ENCODE results near the gene THOC5.

Gene THOC5

DNA sequence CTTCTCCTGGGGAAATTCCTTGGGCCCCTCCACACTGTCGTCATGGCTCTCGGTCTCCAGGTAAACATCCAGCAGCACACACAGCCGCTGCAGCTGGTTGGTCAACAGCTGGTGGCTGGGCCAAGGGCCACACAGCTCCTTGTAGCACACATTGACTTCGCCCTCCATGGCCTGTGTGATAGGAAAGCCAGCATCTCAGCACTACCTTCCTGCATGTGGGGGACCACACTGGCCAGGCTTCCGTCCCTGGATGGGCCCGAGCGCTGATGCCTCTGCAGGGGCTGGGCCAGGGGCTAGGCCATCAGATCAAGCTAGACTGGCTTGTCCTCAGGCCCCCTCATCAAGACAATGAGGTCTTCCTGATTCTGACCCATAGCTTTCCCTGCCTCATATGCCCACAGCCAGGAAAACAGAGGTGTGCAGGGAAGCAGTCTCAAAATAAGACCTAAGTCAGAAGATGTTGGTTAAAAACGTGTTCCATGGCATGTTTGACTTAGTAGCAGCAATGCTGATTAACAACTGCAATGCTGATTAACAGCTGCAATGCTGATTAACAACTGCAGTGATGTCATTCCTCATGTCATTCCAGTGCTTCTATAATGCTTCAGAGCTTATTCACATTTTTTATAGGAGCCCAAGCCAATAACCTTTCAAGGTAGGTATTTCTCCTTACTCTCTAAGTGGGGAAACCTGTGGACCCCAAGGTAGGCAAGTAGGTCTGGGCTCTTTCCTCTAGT is 42.3 kb downstream of the THOC5 start:
- Histone ChIP-seq H3K36me3 (ENCODE audit: control insufficient read depth, insufficient read depth, low read length) (no peaks in the 10 kb centered on the region), H3K27ac (no peak overlapping the region), H2AFZ (no peak overlapping the region), H3K4me2 (ENCODE audit: low read length) (no peak overlapping the region), H3K27me3 (ENCODE audit: control insufficient read depth, insufficient read depth, low read length) (no peaks in the 10 kb centered on the region), H3K9me3 (ENCODE audit: control insufficient read depth, low read length) (no peaks in the 10 kb centered on the region), H3K79me2 (no peaks in the 10 kb centered on the region), H3K9ac (no peak overlapping the region), H3K4me3 (ENCODE audit: low read depth, low read length) (no peak overlapping the region), H3K4me1 (no peaks in the 10 kb centered on the region)
- TF ChIP-seq, protein P1, sequence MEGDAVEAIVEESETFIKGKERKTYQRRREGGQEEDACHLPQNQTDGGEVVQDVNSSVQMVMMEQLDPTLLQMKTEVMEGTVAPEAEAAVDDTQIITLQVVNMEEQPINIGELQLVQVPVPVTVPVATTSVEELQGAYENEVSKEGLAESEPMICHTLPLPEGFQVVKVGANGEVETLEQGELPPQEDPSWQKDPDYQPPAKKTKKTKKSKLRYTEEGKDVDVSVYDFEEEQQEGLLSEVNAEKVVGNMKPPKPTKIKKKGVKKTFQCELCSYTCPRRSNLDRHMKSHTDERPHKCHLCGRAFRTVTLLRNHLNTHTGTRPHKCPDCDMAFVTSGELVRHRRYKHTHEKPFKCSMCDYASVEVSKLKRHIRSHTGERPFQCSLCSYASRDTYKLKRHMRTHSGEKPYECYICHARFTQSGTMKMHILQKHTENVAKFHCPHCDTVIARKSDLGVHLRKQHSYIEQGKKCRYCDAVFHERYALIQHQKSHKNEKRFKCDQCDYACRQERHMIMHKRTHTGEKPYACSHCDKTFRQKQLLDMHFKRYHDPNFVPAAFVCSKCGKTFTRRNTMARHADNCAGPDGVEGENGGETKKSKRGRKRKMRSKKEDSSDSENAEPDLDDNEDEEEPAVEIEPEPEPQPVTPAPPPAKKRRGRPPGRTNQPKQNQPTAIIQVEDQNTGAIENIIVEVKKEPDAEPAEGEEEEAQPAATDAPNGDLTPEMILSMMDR (IDR thresholded peaks at IDR 0.05): no peak

DNA sequence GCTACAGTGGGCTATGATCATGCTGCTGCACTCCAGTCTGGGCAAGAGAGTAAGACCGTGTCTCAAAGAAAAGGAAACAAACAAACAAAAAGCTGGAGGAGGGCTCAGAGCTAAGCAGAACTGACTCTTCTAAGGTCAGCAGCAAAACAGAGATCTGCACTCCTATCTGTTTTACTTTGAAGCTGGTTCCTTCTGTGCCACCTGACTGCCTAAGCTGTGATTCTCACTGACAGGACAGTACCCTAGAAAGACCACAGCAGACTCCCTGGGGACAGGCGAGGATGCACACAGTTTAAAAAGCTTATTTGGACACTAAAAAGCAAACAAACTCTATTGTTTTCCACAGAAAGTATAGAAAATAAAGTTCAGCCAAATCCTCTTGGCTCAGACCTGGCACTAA is 43.0 kb downstream of the THOC5 start:
- H3K79me2 ChIP-seq: no peaks in the 10 kb centered on the region
- no peaks in the 10 kb centered on the region for H3K36me3 ChIP-seq (ENCODE audit: control insufficient read depth, insufficient read depth, low read length)
- no peak overlapping the region for H3K9ac ChIP-seq
- H3K4me2 ChIP-seq (ENCODE audit: low read length): no peak overlapping the region
- H2AFZ ChIP-seq: no peak overlapping the region
- no peak overlapping the region for H3K27ac ChIP-seq
- H3K27me3 ChIP-seq (ENCODE audit: control insufficient read depth, insufficient read depth, low read length): no peaks in the 10 kb centered on the region
- no peaks in the 10 kb centered on the region for H3K4me1 ChIP-seq
- H3K4me3 ChIP-seq (ENCODE audit: low read depth, low read length): no peak overlapping the region
- H3K9me3 ChIP-seq (ENCODE audit: control insufficient read depth, low read length): no peaks in the 10 kb centered on the region
- TF ChIP-seq, protein P1 (IDR thresholded peaks at IDR 0.05): no peak

DNA sequence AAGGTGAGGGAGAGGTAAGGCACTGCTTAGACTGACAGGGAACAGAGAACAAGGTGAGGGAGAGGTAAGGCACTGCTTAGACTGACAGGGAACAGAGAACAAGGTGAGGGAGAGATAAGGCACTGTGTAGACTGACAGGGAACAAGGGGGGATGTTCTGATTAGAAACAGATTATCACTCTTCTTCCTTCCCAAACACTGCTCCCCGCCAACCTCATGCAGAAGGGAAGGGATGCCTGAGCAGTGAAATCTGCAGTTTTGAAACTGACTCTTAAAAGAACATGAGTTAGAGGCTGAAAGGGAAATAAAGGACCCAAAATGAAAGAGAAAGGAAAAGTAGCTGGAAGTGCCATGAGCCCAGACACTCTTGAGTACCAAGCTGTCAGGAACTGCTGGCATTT is 43.7 kb downstream of the THOC5 start:
- Histone ChIP-seq H3K4me3 (ENCODE audit: low read depth, low read length) (no peak overlapping the region), H2AFZ (no peak overlapping the region), H3K27ac (no peak overlapping the region), H3K36me3 (ENCODE audit: control insufficient read depth, insufficient read depth, low read length) (no peaks in the 10 kb centered on the region), H3K4me2 (ENCODE audit: low read length) (no peak overlapping the region), H3K9ac (no peak overlapping the region), H3K4me1 (no peaks in the 10 kb centered on the region), H3K9me3 (ENCODE audit: control insufficient read depth, low read length) (no peaks in the 10 kb centered on the region), H3K27me3 (ENCODE audit: control insufficient read depth, insufficient read depth, low read length) (no peaks in the 10 kb centered on the region), H3K79me2 (no peaks in the 10 kb centered on the region)
- TF ChIP-seq, protein P1 (IDR thresholded peaks at IDR 0.05): no peak

DNA sequence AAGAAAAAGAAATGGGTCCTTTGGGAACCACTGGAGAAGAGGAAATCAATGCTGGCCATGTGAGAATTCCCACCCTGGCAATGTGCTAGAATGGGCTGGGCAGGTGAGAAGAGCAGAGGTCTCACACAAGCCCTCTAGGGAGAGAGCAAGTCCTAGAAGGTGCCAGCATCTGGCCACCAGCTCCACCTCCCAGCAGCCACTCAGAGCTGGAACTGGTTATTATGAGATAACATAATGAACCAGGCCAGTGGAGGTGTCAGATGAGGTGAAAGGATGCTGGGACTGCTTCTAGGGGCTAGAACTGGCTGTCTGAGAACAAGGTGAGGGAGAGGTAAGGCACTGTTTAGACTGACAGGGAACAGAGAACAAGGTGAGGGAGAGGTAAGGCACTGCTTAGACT is 44.3 kb downstream of the THOC5 start:
- Histone ChIP-seq H2AFZ (no peak overlapping the region), H3K79me2 (no peaks in the 10 kb centered on the region), H3K36me3 (ENCODE audit: control insufficient read depth, insufficient read depth, low read length) (no peaks in the 10 kb centered on the region)

More for the DNA sequence above, 44.3 kb downstream of the THOC5 start:
- Histone ChIP-seq H3K27ac (no peak overlapping the region), H3K9ac (no peak overlapping the region), H3K9me3 (ENCODE audit: control insufficient read depth, low read length) (no peaks in the 10 kb centered on the region), H3K4me2 (ENCODE audit: low read length) (no peak overlapping the region), H3K4me1 (no peaks in the 10 kb centered on the region), H3K4me3 (ENCODE audit: low read depth, low read length) (no peak overlapping the region), H3K27me3 (ENCODE audit: control insufficient read depth, insufficient read depth, low read length) (no peaks in the 10 kb centered on the region)
- TF ChIP-seq, protein P1 (IDR thresholded peaks at IDR 0.05): no peak

Data from parathyroid adenoma (tissue), 2 donors.